ENCODE results near the gene MSRB1. TPM values are rescaled to one million over a fixed set of nuclear protein-coding genes. Genes with fewer than 3 reads are reported as not detected.

MSRB1 gene
- total and polyA plus RNA-seq, 9 of the 15 experiments (the other 6 are each of a cell fraction or from before 2014, with no cell fraction given) = 5.4 to 33.7 (median 25.7) TPM

DNA sequence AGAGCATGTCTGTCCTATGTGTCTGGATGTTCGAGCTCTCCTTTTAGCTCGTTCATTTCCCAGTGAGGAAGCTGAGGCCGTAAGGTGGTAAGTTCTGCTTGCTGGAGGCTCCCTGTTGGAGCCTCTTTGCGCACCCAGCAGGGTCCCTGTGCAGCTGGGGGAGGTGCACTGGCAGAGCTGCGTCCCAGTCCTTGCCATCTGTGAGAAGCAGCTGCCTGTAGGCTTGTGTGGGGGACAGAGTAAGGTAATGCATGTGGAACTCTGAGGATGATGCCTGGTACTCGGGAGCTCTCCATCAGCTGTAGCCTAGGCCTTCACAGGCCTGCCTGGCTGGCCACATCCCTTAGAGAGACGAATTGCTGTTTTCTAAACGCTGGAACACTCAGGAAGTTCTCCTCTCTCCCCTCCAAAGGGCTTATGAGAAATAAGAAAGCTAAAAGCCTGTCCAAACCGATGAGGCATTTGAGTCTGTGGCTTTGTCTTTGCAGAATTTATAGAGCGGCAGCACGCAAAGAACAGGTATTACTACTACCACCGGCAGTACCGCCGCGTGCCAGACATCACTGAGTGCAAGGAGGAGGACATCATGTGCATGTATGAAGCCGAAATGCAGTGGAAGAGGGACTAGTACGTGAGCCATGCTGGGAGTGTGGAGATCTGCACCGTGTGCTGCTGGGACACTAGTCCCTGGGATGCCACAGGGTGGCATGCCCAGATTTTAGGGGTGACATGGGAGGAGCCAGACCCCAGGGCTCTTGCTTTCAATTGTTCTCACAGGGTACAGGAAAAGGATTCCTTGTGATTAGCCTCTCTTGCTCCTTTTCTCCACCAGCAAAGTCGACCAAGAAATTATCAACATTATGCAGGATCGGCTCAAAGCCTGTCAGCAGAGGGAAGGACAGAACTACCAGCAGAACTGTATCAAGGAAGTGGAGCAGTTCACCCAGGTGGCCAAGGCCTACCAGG, 17.9 kb upstream of the MSRB1 start (continued):
- TF ChIP-seq, protein P1, sequence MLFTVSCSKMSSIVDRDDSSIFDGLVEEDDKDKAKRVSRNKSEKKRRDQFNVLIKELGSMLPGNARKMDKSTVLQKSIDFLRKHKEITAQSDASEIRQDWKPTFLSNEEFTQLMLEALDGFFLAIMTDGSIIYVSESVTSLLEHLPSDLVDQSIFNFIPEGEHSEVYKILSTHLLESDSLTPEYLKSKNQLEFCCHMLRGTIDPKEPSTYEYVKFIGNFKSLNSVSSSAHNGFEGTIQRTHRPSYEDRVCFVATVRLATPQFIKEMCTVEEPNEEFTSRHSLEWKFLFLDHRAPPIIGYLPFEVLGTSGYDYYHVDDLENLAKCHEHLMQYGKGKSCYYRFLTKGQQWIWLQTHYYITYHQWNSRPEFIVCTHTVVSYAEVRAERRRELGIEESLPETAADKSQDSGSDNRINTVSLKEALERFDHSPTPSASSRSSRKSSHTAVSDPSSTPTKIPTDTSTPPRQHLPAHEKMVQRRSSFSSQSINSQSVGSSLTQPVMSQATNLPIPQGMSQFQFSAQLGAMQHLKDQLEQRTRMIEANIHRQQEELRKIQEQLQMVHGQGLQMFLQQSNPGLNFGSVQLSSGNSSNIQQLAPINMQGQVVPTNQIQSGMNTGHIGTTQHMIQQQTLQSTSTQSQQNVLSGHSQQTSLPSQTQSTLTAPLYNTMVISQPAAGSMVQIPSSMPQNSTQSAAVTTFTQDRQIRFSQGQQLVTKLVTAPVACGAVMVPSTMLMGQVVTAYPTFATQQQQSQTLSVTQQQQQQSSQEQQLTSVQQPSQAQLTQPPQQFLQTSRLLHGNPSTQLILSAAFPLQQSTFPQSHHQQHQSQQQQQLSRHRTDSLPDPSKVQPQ (CRISPR knock-in tag; IDR thresholded peaks at IDR 0.05; ENCODE audit: borderline replicate concordance) = no peak
- no peak for TF ChIP-seq ARNT (IDR thresholded peaks at IDR 0.05)
- TF ChIP-seq LCOR (CRISPR knock-in tag; IDR thresholded peaks at IDR 0.05) = peak; percentile 54; the same call in 1 of the 2 replicates
- TF ChIP-seq, protein P2, sequence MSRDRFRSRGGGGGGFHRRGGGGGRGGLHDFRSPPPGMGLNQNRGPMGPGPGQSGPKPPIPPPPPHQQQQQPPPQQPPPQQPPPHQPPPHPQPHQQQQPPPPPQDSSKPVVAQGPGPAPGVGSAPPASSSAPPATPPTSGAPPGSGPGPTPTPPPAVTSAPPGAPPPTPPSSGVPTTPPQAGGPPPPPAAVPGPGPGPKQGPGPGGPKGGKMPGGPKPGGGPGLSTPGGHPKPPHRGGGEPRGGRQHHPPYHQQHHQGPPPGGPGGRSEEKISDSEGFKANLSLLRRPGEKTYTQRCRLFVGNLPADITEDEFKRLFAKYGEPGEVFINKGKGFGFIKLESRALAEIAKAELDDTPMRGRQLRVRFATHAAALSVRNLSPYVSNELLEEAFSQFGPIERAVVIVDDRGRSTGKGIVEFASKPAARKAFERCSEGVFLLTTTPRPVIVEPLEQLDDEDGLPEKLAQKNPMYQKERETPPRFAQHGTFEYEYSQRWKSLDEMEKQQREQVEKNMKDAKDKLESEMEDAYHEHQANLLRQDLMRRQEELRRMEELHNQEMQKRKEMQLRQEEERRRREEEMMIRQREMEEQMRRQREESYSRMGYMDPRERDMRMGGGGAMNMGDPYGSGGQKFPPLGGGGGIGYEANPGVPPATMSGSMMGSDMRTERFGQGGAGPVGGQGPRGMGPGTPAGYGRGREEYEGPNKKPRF (IDR thresholded peaks at IDR 0.05; ENCODE audit: low read depth, low read length) = no peak
- peak; percentile 84 for TF ChIP-seq KLF10 (CRISPR knock-in tag; IDR thresholded peaks at IDR 0.05)
- TF ChIP-seq, protein P3, sequence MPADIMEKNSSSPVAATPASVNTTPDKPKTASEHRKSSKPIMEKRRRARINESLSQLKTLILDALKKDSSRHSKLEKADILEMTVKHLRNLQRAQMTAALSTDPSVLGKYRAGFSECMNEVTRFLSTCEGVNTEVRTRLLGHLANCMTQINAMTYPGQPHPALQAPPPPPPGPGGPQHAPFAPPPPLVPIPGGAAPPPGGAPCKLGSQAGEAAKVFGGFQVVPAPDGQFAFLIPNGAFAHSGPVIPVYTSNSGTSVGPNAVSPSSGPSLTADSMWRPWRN (IDR thresholded peaks at IDR 0.05; ENCODE audit: low read depth) = no peak
- no peak for TF ChIP-seq NCOA1 (IDR thresholded peaks at IDR 0.05; ENCODE audit: low read depth)
- TF ChIP-seq ELF1 (tag; IDR thresholded peaks at IDR 0.05) = no peak
- no peak for TF ChIP-seq RHOXF2B (CRISPR knock-in tag; conservative IDR thresholded peaks at IDR 0.05)
- no peak for TF ChIP-seq ZNF133 (CRISPR knock-in tag; IDR thresholded peaks at IDR 0.05)
- TF ChIP-seq, protein P4, sequence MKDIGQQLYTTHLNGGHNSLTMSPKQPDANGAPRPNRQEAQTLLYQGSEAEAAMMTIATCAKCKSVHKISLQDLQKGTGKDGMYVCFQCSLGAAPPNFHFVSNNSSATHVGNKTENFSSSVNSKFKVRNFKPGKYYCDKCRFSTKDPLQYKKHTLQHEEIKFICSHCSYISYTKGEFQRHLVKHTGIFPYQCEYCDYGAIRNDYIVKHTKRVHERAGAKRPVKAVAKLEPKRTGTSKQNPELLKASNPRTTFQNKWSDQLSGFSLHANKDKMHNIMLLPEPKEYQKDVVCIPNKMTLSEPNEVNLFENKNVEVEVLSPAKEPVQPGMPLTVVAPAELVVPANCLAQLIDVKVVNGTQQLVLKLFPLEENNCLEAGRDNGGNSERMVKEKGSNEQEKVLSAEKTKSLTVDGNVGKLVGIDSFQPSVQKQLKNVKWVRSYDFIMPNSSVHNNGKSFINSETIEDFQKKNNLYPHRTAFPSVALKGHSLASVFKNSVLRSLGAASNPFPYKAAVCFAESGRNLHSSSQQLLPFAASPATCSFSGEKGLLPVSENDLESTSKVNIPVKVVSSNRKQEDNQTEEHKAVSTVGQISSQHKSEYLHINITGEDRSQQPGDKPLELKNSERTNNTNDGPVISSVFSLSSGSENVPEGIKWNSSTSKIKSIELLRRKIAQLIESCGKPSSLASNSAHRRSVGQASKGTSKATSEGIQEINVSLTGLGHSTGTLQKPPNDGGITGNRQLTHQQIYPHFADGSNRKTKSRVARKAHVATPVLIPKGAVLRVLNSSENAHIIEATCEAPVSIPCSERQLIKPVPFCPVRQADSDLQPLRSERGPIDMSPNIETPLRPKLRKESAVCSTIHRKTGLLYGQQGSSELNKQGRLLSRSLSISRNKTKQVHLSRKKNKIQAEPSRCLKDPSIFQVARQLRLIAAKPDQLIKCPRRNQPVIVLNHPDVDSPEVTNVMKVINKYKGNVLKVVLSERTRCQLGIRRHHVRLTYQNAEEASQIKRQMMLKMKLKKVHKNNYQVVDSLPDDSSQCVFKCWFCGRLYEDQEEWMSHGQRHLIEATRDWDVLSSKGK (CRISPR knock-in tag; IDR thresholded peaks at IDR 0.05) = no peak
- TF ChIP-seq, protein P5, sequence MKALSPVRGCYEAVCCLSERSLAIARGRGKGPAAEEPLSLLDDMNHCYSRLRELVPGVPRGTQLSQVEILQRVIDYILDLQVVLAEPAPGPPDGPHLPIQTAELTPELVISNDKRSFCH (CRISPR knock-in tag; IDR thresholded peaks at IDR 0.05) = no peak
- TF ChIP-seq, protein P5 (tag; IDR thresholded peaks at IDR 0.05) = no peak
- TF ChIP-seq ZNF224 (CRISPR knock-in tag; IDR thresholded peaks at IDR 0.05) = no peak
- TF ChIP-seq, protein P6, sequence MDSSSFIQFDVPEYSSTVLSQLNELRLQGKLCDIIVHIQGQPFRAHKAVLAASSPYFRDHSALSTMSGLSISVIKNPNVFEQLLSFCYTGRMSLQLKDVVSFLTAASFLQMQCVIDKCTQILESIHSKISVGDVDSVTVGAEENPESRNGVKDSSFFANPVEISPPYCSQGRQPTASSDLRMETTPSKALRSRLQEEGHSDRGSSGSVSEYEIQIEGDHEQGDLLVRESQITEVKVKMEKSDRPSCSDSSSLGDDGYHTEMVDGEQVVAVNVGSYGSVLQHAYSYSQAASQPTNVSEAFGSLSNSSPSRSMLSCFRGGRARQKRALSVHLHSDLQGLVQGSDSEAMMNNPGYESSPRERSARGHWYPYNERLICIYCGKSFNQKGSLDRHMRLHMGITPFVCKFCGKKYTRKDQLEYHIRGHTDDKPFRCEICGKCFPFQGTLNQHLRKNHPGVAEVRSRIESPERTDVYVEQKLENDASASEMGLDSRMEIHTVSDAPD (CRISPR knock-in tag; IDR thresholded peaks at IDR 0.05) = no peak
- peak; percentile 97 for TF ChIP-seq SIRT6 (IDR thresholded peaks at IDR 0.05; ENCODE audit: low read depth, low read length)
